ENCODE data around the gene SHMT2.

The SHMT2 gene

GRCh38 chr12:57219993-57220754 lies 9.3 kb upstream of the SHMT2 start:
- TF ChIP-seq, protein P1, sequence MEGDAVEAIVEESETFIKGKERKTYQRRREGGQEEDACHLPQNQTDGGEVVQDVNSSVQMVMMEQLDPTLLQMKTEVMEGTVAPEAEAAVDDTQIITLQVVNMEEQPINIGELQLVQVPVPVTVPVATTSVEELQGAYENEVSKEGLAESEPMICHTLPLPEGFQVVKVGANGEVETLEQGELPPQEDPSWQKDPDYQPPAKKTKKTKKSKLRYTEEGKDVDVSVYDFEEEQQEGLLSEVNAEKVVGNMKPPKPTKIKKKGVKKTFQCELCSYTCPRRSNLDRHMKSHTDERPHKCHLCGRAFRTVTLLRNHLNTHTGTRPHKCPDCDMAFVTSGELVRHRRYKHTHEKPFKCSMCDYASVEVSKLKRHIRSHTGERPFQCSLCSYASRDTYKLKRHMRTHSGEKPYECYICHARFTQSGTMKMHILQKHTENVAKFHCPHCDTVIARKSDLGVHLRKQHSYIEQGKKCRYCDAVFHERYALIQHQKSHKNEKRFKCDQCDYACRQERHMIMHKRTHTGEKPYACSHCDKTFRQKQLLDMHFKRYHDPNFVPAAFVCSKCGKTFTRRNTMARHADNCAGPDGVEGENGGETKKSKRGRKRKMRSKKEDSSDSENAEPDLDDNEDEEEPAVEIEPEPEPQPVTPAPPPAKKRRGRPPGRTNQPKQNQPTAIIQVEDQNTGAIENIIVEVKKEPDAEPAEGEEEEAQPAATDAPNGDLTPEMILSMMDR (IDR thresholded peaks at IDR 0.05; ENCODE audit: borderline replicate concordance, control extremely low read depth, extremely low read depth, insufficient read depth, missing control alignments): no peak
- DNase-seq (ENCODE audit: low spot score): no peak
- in situ Hi-C loops (cut with MboI; ENCODE audit: low sequenced_read_pairs, unreplicated experiment): no loop called here

- TF ChIP-seq, protein P1 (IDR thresholded peaks at IDR 0.05; ENCODE audit: borderline replicate concordance, control extremely low read depth, extremely low read depth, insufficient read depth, missing control alignments): no peak
- no peak for DNase-seq (ENCODE audit: low spot score)
- in situ Hi-C loops (cut with MboI; ENCODE audit: low sequenced_read_pairs, unreplicated experiment): no loop called here
Observed at GRCh38 chr12:57220770-57221168, 8.7 kb upstream of the SHMT2 start.

DNA sequence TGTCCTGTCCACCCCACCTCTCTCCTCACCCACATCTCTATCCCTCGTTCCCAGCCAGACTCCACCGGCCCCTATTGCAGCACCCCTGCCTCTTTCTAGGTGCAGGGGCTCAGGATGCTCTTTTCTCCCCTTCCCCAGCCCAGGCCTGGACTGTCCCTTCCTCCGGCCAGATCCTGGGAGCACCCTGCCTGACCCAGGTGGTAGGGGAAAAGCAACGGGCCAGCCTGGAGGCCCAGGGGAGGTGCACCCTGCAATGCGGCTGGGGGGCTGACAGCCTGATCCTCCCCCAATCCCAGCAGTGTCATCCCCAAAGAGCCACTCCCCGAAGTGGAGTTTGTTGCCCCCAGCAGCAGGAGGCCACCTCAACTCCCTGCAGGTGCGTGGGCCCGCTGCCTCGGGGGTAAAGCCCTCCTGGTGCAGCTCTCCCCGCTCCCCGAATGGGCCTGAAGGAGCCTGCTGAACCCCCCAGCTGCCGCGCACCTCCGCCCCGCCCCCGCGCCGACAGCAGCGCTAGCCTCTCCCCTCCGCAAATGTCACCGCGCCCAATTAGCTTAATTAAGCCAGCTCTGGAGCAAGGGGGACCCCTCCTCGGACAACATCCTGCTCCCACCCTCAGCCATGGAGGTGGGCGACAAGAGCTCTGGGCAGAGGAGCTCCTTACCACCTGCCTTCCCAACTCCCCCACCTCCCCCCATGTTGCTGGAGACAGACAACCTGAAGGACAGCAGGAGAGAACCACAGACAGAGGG lies 8.2 kb upstream of the SHMT2 start:
- in situ Hi-C loops (cut with MboI; ENCODE audit: low sequenced_read_pairs, unreplicated experiment): no loop called here

GRCh38 chr12:57222286-57223190 lies 7.0 kb upstream of the SHMT2 start:
- no peak for DNase-seq (ENCODE audit: low spot score)
- TF ChIP-seq, protein P1 (IDR thresholded peaks at IDR 0.05; ENCODE audit: borderline replicate concordance, control extremely low read depth, extremely low read depth, insufficient read depth, missing control alignments): no peak
- in situ Hi-C loops (cut with MboI; ENCODE audit: low sequenced_read_pairs, unreplicated experiment): no loop called here

More for the DNA sequence above, 8.2 kb upstream of the SHMT2 start:
- no peak for DNase-seq (ENCODE audit: low spot score)
- TF ChIP-seq, protein P1 (IDR thresholded peaks at IDR 0.05; ENCODE audit: borderline replicate concordance, control extremely low read depth, extremely low read depth, insufficient read depth, missing control alignments): no peak

GRCh38 chr12:57223191-57224165 lies 6.0 kb upstream of the SHMT2 start:
- TF ChIP-seq, protein P1 (IDR thresholded peaks at IDR 0.05; ENCODE audit: borderline replicate concordance, control extremely low read depth, extremely low read depth, insufficient read depth, missing control alignments): no peak
- in situ Hi-C loops (cut with MboI; ENCODE audit: low sequenced_read_pairs, unreplicated experiment): no loop called here
- no peak for DNase-seq (ENCODE audit: low spot score)

All from GM13976 (cell line).